Memory B cell (primary cell): ENCODE results near the gene SEPTIN5.
A peak's percentile ranks its signal among the peaks of the same experiment; 100 is the strongest.

Source experiments
- ATAC-seq: fragments of 150-1000 bp; cut with Tn5 transposase; 2 replicates; pipeline ENCODE4 v1.10.0; 2021; ENCODE audit warnings: low read depth, mild to moderate bottlenecking, moderate library complexity
- DNase-seq, 2 donors: peaks; one replicate each; pipeline ENCODE4 v3.0.0; 2022; ENCODE audit warnings: low spot score in 2 of 2
- H3K27ac Mint-ChIP-seq: one replicate; pipeline ENCODE4 v1.8.0; 2022; ENCODE audit warnings: mild to moderate bottlenecking, moderate library complexity, mixed read lengths
- H3K27me3 Mint-ChIP-seq: one replicate; pipeline ENCODE4 v1.8.0; 2022; ENCODE audit warnings: mixed read lengths
- H3K36me3 Mint-ChIP-seq: one replicate; pipeline ENCODE4 v1.8.0; 2022; ENCODE audit warnings: mild to moderate bottlenecking, mixed read lengths
- H3K4me1 Mint-ChIP-seq: one replicate; pipeline ENCODE4 v1.8.0; 2022; ENCODE audit warnings: mixed read lengths
- H3K4me3 Mint-ChIP-seq: one replicate; pipeline ENCODE4 v1.8.0; 2022; ENCODE audit warnings: mild to moderate bottlenecking, moderate library complexity, mixed read lengths
- H3K9me3 Mint-ChIP-seq: one replicate; pipeline ENCODE4 v1.8.0; 2022; ENCODE audit warnings: mixed read lengths

SEPTIN5 gene

DNA sequence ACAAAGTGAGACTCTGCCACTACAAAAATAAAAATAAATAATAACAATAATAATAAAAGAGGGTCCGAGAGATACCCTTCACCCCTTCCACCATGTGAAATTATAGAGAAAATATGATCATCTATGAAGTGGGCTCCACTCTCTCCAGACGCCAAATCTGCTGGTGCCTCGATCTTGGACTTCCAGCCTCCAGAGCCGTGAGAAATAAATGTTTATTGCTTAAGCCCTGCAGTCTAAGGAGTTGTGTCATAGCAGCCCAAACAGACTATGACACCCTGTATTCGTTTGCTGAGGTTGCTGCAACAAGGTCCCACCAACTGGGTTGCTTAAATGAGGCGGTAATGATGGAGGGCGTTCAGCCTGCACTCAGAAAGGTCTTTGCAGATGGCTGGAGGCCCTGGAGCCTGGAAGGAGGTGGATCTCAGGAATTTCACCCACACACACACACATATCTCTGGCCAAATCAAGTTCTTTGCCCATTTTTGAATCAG lies 7.6 kb upstream of the SEPTIN5 start:
- H3K4me1 Mint-ChIP-seq: no peaks in the 10 kb centered on the region
- no peak for DNase-seq
- ATAC-seq: no peak
- H3K4me3 Mint-ChIP-seq: no peak overlapping the region
- H3K27me3 Mint-ChIP-seq: peaks cover 5% of the 10 kb centered on the region
- H3K9me3 Mint-ChIP-seq: no peaks in the 10 kb centered on the region
- no peaks in the 10 kb centered on the region for H3K36me3 Mint-ChIP-seq
- H3K27ac Mint-ChIP-seq: no peak overlapping the region

DNA sequence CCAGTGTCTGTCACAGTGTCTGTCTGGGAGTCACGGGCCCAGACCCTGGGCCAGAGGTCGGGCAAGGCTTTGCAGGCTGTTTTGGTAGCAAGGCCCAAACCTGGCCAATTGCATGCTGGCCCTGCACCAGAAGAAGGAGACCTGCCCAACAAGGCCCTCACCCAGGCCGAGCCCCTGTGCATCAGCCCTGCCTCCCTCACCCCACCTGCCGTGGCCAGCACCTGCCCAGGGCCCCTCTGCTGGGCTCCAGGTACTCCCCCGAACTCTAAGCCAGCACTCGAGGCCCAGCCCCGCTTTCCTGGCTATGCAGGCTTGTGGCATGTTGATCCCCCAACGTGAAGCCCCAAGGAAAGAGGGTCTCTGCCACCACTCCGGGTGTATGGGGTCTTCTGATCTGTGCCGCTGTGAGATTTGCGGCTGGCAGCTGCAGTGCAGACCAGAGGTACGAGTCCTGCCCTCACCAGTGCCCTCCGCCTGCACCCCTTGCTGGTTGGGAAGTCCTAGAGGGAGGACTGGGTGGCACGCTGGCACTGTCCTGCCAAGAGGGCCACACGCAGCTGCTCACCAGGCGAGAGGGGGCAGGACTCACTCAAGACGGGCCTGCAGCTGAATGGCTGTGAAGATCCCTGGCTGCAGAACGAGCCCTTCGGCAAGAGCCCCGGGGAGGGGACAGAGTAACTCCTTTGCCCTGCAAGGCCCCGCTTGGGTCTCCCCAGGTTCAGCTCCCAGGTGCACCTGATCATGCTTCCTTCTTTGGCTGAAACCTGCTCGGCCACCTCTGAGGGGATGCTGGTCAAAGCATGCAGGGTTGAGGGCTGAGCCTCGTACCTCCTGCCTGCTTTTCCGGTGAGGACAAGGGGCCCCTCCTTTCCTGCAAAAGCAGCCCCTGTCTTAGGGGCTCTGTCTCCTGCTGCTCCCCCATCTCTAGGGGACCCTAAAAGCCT lies 6.7 kb upstream of the SEPTIN5 start:
- no peak overlapping the region for H3K27ac Mint-ChIP-seq
- no peak for ATAC-seq
- no peaks in the 10 kb centered on the region for H3K36me3 Mint-ChIP-seq
- peaks cover 10% of the 10 kb centered on the region for H3K27me3 Mint-ChIP-seq
- H3K4me3 Mint-ChIP-seq: no peak overlapping the region
- H3K4me1 Mint-ChIP-seq: no peaks in the 10 kb centered on the region
- no peaks in the 10 kb centered on the region for H3K9me3 Mint-ChIP-seq
- no peak for DNase-seq

DNA sequence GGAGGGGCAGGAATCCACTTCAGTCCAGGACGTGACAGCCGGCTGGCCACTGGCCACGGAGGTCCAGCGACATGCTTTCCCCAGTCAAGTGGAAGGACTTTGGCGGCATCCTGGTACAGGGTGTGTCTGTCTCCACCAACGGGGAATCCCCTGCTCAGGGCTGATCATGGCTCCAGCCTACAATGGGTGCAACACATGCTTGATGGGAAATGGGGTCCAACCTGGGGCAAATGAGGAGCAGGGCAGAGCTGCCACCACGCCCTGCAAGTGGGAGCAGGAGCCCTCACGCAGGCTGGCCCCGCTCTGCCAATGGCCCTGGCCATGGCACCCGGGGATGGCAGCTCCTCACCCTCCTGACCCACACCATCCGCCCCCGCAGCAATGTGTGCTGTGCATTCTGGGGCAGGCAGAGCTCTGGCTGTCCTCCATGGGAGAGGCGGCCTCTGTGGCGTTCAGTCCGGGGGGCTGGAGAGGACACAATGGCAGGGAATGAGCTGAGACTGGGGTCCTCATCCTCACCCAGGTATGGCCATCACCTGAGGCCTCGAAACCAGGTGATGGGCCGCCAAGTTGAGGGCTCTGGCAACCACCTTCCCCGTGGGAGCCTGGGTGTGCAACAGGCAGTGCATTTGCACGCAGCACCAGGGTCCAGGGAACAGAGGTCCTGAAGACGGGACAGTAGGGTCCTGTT lies 5.8 kb upstream of the SEPTIN5 start:
- H3K9me3 Mint-ChIP-seq: no peaks in the 10 kb centered on the region
- DNase-seq: no peak
- H3K4me3 Mint-ChIP-seq: no peak overlapping the region
- no peaks in the 10 kb centered on the region for H3K4me1 Mint-ChIP-seq
- no peaks in the 10 kb centered on the region for H3K36me3 Mint-ChIP-seq
- H3K27ac Mint-ChIP-seq: no peak overlapping the region
- no peak for ATAC-seq
- peaks cover 10% of the 10 kb centered on the region for H3K27me3 Mint-ChIP-seq

DNA sequence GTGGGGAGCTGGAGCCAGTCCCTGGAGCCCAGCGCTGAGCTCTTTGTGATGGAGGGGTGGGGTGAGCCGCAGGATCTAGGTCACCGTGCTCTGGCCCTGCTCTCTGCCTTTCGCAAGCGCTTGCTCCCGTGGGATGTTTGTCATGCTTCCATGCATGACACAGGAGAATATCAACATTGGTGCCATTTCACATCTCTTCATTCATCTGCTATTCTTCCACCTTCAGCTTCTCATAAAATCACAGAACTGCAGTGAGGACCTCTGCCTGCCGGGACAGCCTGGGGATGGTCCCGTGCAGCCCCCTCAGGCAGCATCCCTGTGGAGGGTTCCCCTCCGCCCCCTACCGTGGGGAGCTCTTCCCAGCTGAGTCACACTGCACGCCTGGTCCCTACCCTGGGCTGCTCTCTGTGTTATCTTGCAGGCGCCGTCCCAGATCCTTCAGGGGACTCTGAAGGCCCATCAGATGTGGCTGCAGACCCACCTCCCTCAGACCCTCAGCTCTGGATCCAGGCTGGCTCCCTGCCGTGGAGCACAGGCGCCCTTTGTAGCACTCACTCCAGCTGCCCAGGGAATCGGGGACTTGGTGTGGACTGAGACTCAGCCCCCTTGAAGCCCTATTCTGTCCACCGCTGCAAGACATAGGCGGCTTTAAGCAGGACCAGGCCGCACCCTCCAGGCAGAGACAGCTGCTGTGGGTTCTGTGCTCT lies 5.1 kb upstream of the SEPTIN5 start:
- DNase-seq: no peak
- H3K36me3 Mint-ChIP-seq: no peaks in the 10 kb centered on the region
- no peak overlapping the region for H3K4me3 Mint-ChIP-seq
- peaks cover 11% of the 10 kb centered on the region for H3K27me3 Mint-ChIP-seq
- no peaks in the 10 kb centered on the region for H3K4me1 Mint-ChIP-seq
- ATAC-seq: no peak
- H3K27ac Mint-ChIP-seq: no peak overlapping the region
- H3K9me3 Mint-ChIP-seq: no peaks in the 10 kb centered on the region

GRCh38 chr22:19710020-19710768 lies 4.1 kb upstream of the SEPTIN5 start:
- H3K4me1 Mint-ChIP-seq: no peaks in the 10 kb centered on the region

DNA sequence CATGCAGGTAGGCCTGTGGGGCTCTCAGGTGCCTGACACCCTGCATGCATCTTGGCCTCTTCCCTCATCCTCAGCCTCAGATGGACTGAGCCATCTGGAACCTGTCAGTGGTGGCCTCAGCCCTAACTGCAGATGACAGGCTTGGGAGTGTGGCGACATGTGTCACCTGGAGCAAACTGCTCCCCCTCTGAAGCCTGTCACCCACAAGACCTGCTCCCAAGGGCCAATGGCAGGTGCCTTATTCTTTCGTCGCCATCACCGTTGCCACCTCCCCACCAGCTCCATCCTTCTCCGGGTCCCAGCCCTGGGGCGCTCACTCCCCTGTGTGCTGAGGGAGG lies 3.6 kb upstream of the SEPTIN5 start:
- ATAC-seq (no peak), DNase-seq (no peak)
- H3K9me3 Mint-ChIP-seq: no peaks in the 10 kb centered on the region
- H3K4me3 Mint-ChIP-seq: no peak overlapping the region
- H3K27me3 Mint-ChIP-seq: peaks cover 11% of the 10 kb centered on the region
- H3K27ac Mint-ChIP-seq: no peak overlapping the region
- H3K36me3 Mint-ChIP-seq: no peaks in the 10 kb centered on the region
- no peaks in the 10 kb centered on the region for H3K4me1 Mint-ChIP-seq

More at GRCh38 chr22:19710020-19710768, 4.1 kb upstream of the SEPTIN5 start:
- DNase-seq (no peak), ATAC-seq (no peak)
- Mint-ChIP-seq H3K9me3 (no peaks in the 10 kb centered on the region), H3K27ac (no peak overlapping the region), H3K27me3 (peaks cover 11% of the 10 kb centered on the region), H3K36me3 (no peaks in the 10 kb centered on the region), H3K4me3 (no peak overlapping the region)

DNA sequence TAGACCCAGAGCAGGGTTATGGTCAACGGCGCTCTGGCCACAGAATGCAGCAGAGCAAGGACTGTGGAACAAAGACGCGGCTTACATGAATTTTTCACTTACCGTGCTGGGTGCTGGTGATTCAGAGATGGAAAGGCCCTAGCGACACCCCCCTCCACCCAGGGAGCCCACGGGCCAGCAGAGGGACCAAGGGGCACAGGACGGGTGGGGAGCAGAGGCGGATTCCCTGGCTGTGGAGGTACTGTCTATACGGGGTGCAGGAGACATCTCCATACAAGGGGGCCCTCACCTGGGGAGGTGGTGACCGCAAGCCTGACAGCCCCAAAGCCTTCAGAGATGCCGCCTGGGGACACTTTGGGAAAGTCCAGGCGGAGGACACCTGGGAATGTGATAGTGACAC lies 1.1 kb upstream of the SEPTIN5 start:
- Mint-ChIP-seq H3K4me3 (peak overlapping the region; percentile 44), H3K27me3 (peaks cover 14% of the 10 kb centered on the region), H3K27ac (no peak overlapping the region)

GRCh38 chr22:19713650-19714311 lies 522 bp upstream of the SEPTIN5 start:
- Mint-ChIP-seq H3K9me3 (no peaks in the 10 kb centered on the region), H3K27ac (no peak overlapping the region)

More for the DNA sequence above, 1.1 kb upstream of the SEPTIN5 start:
- Mint-ChIP-seq H3K9me3 (no peaks in the 10 kb centered on the region), H3K4me1 (peaks cover 3% of the 10 kb centered on the region), H3K36me3 (no peaks in the 10 kb centered on the region)
- ATAC-seq (no peak), DNase-seq (peak in 1 of 2 donors; percentile 8)

GRCh38 chr22:19715188-19715930 lies 1.1 kb downstream of the SEPTIN5 start:
- no peaks in the 10 kb centered on the region for H3K9me3 Mint-ChIP-seq
- H3K4me3 Mint-ChIP-seq: peak overlapping the region; percentile 29

More at GRCh38 chr22:19713650-19714311, 522 bp upstream of the SEPTIN5 start:
- DNase-seq: peak in 1 of 2 donors; percentile 10
- peak overlapping the region; percentile 72 for H3K4me3 Mint-ChIP-seq
- H3K36me3 Mint-ChIP-seq: no peaks in the 10 kb centered on the region
- no peak for ATAC-seq
- peaks cover 3% of the 10 kb centered on the region for H3K4me1 Mint-ChIP-seq
- peaks cover 14% of the 10 kb centered on the region for H3K27me3 Mint-ChIP-seq

DNA sequence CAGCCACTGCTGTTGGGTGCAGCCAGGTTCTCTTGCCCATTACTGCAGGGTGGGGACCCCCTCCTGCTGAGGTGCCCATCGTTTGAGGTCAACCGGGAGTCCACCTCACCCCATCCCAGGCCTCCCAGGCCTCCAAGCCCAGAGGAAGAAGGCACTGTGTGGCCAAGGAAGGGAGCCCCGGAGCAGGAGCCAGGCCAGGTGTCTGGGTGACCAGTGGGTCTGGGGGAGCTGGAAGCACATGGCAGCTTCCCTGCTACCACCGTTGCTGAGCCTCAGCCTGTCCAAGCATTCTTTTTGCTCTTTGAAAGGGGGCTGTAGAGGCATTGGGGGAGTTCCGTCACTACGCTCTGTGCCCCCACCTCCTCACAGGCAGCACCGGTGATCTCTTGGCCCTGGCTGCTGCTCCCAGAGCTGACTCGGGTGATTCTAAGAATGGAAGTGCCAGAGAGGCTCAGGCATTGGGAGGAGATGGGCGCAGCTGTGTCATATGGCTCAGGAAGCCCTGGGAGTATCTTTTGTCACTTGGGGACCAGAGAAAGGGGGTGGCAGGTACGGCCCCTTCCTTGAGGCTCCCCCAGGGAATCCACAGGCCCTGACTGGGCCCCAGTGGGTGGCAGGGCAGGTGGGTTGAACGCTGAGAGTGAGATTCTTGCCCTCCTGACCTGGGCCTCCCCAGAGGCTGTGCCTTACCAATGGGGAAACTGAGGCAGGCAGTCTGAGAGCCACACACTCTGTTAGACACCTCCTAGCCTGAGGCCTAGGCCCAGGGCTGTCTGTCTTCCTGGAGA lies 1.9 kb downstream of the SEPTIN5 start:
- H3K9me3 Mint-ChIP-seq: no peaks in the 10 kb centered on the region
- no peak for ATAC-seq
- H3K4me3 Mint-ChIP-seq: no peak overlapping the region
- peaks cover 3% of the 10 kb centered on the region for H3K4me1 Mint-ChIP-seq
- H3K36me3 Mint-ChIP-seq: no peaks in the 10 kb centered on the region
- DNase-seq: no peak
- H3K27ac Mint-ChIP-seq: no peak overlapping the region
- H3K27me3 Mint-ChIP-seq: peaks cover 28% of the 10 kb centered on the region

More at GRCh38 chr22:19715188-19715930, 1.1 kb downstream of the SEPTIN5 start:
- Mint-ChIP-seq H3K36me3 (no peaks in the 10 kb centered on the region), H3K4me1 (peaks cover 3% of the 10 kb centered on the region), H3K27ac (no peak overlapping the region), H3K27me3 (peaks cover 20% of the 10 kb centered on the region)
- ATAC-seq (no peak), DNase-seq (peak in 1 of 2 donors; percentile 12)

- H3K36me3 Mint-ChIP-seq: no peaks in the 10 kb centered on the region
- DNase-seq (no peak), ATAC-seq (no peak)
- no peak overlapping the region for H3K27ac Mint-ChIP-seq
- H3K9me3 Mint-ChIP-seq: no peaks in the 10 kb centered on the region
- H3K4me3 Mint-ChIP-seq: no peak overlapping the region
- H3K27me3 Mint-ChIP-seq: peaks cover 32% of the 10 kb centered on the region
- H3K4me1 Mint-ChIP-seq: peaks cover 3% of the 10 kb centered on the region
Observed at GRCh38 chr22:19716829-19717105, 2.5 kb downstream of the SEPTIN5 start.

- Mint-ChIP-seq H3K27me3 (peaks cover 30% of the 10 kb centered on the region), H3K36me3 (no peaks in the 10 kb centered on the region), H3K4me3 (no peak overlapping the region), H3K4me1 (peaks cover 3% of the 10 kb centered on the region), H3K27ac (no peak overlapping the region), H3K9me3 (no peaks in the 10 kb centered on the region)
- DNase-seq: no peak
- no peak for ATAC-seq
Observed at GRCh38 chr22:19717181-19717580, 2.9 kb downstream of the SEPTIN5 start.
